GM19099 (cell line): Measurements from ENCODE around the gene MRPL24.

Experiments
- POLR2A ChIP-seq: IDR thresholded peaks from 3 replicates; pipeline ENCODE4 v1.6.1; 2011; ENCODE audit warnings: low read depth; ENCODE audit not compliant: insufficient read length; ENCODE audit errors: extremely low read depth

MRPL24 gene

DNA sequence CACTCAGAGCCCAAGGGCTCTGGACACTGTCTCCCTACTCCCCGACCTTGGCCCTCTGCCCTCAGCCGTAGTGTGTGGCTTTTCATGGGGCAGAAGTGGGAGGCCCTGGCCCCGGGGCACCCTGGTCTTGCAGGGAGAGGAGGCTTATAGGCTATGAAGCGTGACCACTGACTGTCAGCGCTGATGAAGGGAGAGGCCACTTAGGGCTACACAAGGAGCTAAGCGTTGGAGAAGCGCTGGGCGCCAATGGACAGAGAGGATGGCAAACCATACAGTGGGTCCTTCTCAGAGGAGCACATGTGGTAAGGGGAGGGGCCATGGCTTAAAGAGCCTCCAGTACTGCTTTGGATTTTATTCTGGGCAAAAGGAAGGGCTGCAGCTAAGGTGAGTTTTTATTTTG is 43.4 kb downstream of the MRPL24 start:
- no peak for TF ChIP-seq POLR2A

DNA sequence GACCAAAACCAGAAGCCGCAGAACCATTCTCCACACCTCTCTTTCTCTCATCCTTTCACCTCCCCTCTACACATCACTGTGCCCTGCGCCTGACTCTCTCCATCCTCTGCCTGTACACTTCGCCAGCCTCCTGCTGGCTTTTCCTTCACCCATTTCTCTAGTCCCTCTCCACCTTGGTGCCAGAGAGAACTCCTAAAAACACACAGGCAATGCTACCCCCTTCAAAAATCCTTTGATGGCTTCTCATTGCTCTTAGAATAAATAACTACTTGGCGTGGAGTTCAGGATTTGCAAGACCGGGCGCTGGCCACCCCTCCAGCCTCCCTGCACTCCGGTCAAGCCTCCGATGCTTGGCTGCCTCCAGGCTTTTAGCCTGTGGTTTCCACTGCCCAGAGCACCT is 44.1 kb downstream of the MRPL24 start:
- no peak for TF ChIP-seq POLR2A

DNA sequence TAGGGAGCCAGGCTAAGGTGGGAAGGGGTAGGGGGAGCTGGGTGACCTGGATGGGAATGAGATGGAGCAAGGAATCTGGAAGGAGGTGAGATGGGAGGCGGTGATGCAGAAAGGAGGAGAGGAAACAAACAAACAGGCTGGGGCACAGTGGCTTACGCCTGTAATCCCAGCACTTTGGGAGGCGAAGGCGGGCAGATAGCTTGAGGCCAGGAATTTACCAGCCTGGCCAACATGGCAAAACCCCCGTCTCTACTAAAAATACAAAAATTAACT is 46.3 kb downstream of the MRPL24 start:
- TF ChIP-seq POLR2A, result no peak

DNA sequence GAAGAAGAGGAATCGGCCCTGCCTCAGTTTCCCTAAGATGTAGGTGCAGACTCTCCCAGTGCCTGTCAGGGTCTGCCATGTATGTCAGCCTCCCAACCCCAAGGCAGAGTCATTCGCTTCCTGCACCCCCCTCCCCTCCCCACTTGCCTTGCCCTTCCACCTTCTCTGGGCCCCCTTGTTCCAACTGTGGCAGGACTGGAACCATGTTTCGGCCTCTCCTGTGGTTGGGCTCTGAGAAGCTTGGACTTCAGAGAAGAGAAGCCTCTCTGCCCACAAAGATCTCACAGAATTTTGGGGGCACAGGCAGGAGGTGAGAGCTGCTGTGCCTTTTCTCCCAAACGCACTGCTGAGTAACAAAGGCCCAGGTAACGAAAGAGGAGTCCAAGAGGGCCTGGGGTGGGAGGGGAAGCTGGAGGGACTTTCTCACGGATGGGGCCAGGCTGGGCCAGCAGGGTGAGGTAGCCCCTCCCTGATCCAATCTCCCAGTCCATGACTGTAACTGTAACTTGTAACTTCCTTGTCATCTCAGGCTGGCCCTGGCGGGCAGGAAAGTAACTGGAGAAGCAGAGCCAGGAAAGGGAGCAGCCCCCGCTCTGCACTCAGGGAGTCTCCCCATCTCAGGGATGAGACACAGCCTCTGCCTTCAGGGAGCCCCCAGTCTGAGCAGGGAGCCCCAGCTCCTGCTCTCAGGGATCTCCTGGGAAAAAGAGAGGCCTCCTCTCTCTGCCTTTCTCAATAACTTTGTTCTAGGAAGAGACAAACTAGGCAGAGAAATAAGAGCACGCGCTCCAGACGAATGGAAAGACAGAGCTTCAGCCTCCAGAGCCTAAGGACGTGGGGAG is 46.8 kb downstream of the MRPL24 start:
- TF ChIP-seq POLR2A, result no peak

DNA sequence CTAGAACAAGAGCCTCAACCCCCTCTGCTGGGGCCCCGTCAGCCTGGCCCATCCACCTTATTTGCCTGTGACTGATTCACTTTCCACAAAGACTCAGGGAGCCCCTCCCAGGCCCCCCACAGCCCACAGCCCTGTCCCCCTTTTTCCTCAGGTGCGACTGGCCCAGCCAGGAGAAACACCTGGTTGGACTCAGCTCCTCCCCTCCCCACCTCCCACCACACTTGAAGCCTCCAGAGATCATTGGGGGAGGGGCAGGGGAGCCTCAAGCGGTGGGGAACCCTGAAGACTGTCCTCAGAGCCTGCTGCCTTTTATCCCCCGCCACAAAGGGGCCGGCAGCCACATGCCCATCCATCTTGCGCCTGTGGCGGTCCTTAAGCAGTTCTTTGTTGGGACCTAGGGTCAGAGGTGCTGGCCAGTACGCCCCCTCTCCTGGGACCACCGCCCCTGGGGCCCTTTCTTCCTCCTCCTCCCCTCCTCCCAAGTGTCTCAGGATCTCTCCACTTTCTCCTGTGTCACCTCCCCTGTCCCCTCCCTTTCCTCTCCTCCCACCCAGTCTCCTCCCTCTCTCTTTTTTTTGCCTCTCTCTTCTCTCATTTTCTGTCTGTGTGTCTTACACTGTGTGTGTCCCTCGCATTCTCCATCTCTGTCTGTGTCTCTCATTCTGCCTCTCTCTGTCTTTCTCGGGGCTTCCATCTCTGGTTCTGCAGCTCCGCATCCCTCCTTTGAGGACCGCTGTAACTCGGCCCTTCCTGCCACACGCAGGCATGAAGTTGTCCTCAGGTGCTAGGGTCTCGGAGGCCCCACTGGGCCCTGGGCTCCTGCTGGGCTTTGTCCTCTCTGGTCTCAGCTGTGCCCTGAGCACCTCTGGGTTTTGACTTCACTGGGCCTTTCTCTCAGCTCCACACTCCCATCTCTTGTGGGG is 47.7 kb downstream of the MRPL24 start:
- no peak for TF ChIP-seq POLR2A

DNA sequence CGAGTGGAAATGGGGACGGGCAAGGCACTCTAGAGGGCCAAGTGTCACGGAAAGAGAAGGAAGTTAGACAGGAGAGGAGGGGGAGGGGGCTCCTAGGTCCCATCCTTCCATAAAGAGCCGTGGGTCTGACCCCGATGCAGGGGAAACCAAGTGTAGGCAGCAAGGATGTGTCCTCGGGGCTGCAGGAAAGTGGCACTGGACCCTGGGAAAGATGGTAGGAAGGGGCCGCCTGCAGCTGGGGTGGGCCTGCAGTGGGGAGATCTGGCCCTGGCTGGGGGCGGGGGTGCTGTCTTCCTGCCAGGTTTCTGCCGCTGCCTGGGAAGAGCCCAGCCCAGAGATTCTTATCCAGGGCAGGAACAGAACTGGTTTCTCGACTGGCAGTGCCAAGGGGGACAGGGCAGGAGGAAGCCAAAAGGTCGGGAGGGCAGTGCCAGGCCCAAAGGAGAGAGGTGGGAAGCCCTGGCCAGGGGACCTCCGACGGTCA is 48.4 kb downstream of the MRPL24 start:
- TF ChIP-seq POLR2A, result no peak

DNA sequence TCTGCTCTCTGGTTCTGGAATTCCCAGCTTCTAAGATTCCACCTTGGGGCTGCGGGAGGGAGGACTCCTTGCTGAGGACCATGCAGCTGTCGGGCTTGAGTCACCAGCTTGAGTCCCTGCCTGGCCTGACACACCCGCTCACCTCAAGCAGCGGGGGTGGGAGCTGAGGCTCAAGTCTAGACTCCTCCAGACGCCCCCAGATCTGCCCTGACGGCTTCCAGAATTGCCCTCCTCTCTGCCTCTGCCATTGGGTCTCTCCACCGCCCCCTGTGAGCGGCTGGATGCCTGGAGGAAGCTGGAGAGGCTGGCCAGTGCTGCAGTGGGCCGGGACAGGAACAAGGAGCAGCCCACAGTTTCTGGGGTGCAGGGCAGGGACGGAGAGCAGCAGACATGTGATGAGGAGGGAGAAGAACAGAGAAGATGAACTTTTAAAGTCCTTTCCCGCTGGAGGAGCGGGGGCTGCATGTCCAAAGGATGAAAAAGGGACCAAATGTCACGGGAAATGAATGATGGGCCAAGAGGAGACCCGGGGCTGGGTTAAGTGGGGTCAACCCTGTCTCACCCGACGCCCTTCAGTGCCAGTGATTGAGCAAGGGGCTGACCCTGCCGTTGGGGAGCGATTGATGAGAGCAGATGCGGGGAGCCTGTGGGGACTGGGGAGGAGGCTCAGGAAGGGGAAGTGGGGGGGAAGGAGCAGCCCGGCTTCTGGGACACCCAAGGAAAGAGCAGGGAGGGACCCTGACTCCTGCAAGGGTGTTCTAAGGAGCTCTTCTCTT is 49.0 kb downstream of the MRPL24 start:
- TF ChIP-seq POLR2A, result no peak

DNA sequence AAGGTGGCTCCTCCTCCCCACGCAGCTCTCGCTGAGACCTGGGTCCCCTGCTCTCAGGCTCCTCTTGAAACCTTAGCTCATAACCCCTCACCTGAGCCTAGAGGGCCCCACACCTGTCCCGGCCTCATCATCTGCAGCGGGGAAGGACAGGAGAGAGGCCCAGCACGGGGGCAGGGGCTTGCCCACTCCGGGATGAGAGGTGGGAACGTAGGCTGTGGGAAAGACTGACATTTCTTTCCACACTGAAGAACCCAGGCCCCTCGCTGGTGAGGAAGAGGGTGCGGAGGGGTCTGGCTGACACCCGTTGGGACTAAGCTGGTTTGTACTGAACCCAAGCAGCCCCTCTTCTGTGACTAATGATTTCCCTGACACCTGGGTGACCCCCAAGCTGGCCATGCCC is 49.7 kb downstream of the MRPL24 start:
- TF ChIP-seq POLR2A, result no peak

DNA sequence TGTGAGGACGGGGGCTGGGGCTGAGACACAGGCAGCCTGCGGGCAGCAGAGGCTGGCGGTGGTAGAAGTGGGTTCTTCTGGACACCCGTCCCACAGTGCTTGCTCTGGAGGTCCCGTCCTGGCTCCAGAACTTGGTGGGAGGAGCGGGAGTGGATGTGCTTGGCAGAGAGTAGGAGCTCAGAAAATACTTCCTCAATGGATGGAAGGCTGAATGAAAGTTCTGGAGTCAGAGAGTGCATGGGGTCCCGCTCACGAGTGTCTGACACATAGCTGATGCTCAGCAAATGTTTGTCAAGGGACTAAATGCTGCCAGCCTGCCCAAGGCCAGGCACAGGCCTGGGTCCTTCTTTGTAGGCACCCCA is 50.2 kb downstream of the MRPL24 start:
- TF ChIP-seq POLR2A, result no peak

DNA sequence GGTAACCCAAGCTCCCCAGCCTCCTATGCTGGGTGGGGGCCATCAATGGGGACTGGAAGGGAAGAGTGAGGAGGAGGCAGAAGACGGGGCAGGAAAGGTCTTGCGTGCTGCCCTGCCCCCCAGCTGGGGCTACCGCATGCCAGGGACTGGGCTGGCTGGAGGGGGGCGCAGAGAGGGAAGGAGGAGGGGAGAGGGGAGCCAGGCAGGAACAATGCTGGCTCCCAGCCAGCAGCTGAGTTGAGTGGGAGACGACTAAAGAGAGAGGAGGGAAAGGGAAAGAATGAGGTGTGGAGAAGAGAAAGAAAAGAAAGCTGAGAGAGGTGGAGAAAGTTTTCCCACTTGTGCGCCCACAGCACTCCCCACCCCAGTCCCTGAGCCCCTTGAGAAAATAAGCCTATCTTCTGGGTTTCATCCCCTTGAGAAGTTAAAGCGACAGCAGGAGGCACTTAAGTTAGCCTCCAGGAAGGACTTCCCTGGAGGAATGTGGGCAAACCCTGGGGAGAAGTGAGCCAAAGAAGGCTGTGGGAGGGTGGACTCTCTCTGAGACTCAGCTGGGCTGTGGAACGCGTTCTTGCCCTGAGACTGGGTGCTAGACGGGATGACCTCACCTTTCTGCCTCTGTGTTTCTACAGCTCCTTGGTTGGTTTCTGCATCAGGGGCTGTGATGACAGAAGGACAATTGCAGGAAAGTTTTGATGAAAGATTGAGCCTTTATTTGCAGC is 50.8 kb downstream of the MRPL24 start:
- no peak for TF ChIP-seq POLR2A

DNA sequence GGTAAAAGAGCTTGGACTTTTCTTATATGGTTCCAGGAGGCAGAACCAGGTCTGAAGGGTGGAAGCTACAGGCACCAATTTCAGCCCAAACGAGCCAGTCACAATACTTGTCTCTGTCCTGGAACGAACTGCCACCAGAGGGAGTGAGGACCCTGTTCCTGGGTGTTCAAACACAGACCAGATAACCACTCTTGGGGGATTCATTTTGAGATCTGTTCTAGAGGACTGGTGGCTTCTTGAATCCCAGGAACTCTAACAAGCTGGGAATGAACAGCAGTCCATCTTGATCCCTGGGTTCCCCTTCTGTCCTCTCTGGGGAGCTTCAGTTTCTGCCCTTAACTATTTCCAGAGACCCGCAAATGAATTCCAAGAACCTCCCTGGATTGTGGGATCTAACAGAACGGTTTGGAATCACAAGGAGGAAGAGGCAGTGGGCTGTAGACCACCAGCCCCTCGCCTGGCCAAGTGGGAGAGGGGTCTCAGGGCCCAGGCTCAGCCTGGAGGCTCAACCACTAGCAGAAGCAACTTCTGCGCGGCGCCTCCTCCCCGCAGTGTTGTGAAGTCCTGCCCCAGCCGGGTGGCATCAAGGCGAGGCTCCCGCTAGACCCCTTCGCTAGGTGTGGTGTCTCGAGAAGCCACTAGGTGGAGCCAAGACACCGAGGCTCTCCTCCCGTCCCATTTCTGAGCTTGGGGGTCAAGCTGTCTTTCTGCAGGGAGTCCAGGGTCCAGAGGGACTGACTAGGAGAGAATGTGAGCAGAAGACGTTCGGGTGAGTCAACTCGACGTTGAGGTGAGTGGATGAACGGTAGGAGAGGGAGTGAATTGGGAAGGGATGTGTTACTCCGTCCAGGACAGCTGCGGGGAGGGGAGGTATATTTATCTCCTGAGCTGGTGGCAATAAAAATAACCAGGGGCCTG is 51.6 kb downstream of the MRPL24 start:
- TF ChIP-seq POLR2A, result no peak
